Measurements from ENCODE around the gene USP48.
A peak's percentile ranks its signal among the peaks of the same experiment; 100 is the strongest.

- peak in 3 of 4 experiments; percentile 27 to 48 (median 36) for TF ChIP-seq CTCF (IDR thresholded peaks at IDR 0.05)
- TF ChIP-seq POLR2A (IDR thresholded peaks at IDR 0.05) = no peak
Measured at GRCh38 chr1:21814241-21814918, 31.4 kb upstream of the USP48 start.
